Measurements from ENCODE around the gene SERGEF. TPM values are rescaled to one million over a fixed set of nuclear protein-coding genes. Genes with fewer than 3 reads are reported as not detected.

The SERGEF gene
- total and polyA plus RNA-seq, 7 donors: 24.0 to 50.4 (median 30.7) TPM

DNA sequence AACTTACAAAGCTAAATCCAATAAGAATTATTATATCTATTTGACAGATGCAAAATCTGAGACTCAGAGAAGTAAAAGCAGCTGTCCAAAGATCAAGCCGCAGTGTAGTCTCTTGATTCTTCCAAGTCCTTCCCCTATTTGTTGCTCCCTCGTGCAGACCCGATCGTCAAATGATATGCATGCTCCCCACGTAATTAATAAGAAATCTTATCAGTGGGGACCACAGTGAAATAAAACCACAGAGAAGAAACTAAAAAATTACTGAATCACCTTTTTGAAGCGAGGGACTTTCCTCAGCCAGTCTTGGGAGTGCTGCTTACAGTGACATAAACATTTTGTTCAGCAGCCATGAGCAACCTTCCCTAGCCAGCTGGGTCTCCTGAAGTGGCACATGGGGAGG lies 64.6 kb downstream of the SERGEF start:
- TF ChIP-seq, protein P1, sequence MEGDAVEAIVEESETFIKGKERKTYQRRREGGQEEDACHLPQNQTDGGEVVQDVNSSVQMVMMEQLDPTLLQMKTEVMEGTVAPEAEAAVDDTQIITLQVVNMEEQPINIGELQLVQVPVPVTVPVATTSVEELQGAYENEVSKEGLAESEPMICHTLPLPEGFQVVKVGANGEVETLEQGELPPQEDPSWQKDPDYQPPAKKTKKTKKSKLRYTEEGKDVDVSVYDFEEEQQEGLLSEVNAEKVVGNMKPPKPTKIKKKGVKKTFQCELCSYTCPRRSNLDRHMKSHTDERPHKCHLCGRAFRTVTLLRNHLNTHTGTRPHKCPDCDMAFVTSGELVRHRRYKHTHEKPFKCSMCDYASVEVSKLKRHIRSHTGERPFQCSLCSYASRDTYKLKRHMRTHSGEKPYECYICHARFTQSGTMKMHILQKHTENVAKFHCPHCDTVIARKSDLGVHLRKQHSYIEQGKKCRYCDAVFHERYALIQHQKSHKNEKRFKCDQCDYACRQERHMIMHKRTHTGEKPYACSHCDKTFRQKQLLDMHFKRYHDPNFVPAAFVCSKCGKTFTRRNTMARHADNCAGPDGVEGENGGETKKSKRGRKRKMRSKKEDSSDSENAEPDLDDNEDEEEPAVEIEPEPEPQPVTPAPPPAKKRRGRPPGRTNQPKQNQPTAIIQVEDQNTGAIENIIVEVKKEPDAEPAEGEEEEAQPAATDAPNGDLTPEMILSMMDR (IDR thresholded peaks at IDR 0.05): no peak
- TF ChIP-seq POLR2A (IDR thresholded peaks at IDR 0.05): no peak
- no peak for TF ChIP-seq POLR2AphosphoS5 (IDR thresholded peaks at IDR 0.05)
- TF ChIP-seq EP300 (IDR thresholded peaks at IDR 0.05): no peak
- peaks cover 0 to 5% (median 0%) of the 10 kb centered on the region in 4 donors for H3K9me3 ChIP-seq
- no peak overlapping the region for H3K27ac ChIP-seq
- intact Hi-C loops (cut with DNase I): no loop called here
- H3K4me3 ChIP-seq: no peak overlapping the region
- H3K36me3 ChIP-seq: peaks cover 0 to 58% (median 11%) of the 10 kb centered on the region in 4 donors
- H3K4me1 ChIP-seq: no peaks in the 10 kb centered on the region
- H3K27me3 ChIP-seq: no peaks in the 10 kb centered on the region
- WGBS, 2 donors: 94 to 95% methylated on average over 6 of the region's 6 CpGs
- DNase-seq: no peak

DNA sequence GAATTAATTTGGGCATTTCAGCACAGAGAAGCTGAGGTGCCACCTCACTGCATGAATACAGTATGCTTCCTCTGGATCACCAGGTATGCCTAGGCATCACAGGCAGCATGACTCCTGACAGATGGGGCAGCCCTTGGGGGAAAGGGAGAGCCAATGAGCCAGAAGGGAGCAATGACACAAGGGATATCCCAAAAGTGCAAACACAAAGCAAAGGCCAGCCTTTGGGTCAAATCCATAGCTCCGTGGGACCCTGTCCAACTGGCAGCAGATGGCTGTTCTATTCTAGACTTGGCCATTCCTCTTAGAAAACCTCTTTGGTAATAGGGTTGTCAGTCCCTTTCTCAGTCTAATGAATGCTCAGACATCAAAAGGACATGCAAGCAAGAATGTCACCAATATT lies 73.3 kb downstream of the SERGEF start:
- TF ChIP-seq POLR2AphosphoS5 (IDR thresholded peaks at IDR 0.05): no peak
- TF ChIP-seq POLR2A (IDR thresholded peaks at IDR 0.05): no peak
- no peak for TF ChIP-seq EP300 (IDR thresholded peaks at IDR 0.05)
- TF ChIP-seq, protein P1 (IDR thresholded peaks at IDR 0.05): no peak
- DNase-seq: no peak
- Histone ChIP-seq H3K27me3 (no peaks in the 10 kb centered on the region), H3K27ac (no peak overlapping the region), H3K9me3 (peaks cover 0 to 5% (median 0%) of the 10 kb centered on the region in 4 donors), H3K36me3 (peaks cover 0 to 12% (median 0%) of the 10 kb centered on the region in 4 donors), H3K4me1 (no peaks in the 10 kb centered on the region), H3K4me3 (no peak overlapping the region)
- intact Hi-C loops (cut with DNase I): no loop called here
- WGBS, 2 donors: 88 to 92% methylated on average over 1 of the region's 1 CpG

GRCh38 chr11:17936790-17937189 lies 76.1 kb downstream of the SERGEF start:
- no peaks in the 10 kb centered on the region for H3K9me3 ChIP-seq
- H3K27me3 ChIP-seq: no peaks in the 10 kb centered on the region
- WGBS, 2 donors: 98% methylated on average over 1 of the region's 1 CpG
- TF ChIP-seq EP300 (IDR thresholded peaks at IDR 0.05) (no peak), POLR2A (IDR thresholded peaks at IDR 0.05) (no peak), POLR2AphosphoS5 (IDR thresholded peaks at IDR 0.05) (no peak)
- TF ChIP-seq, protein P1 (IDR thresholded peaks at IDR 0.05): no peak
- no peak overlapping the region for H3K27ac ChIP-seq
- intact Hi-C loops (cut with DNase I): no loop called here
- H3K36me3 ChIP-seq: peaks cover 0 to 12% (median 0%) of the 10 kb centered on the region in 4 donors
- no peak for DNase-seq
- H3K4me1 ChIP-seq: no peaks in the 10 kb centered on the region
- H3K4me3 ChIP-seq: no peak overlapping the region

DNA sequence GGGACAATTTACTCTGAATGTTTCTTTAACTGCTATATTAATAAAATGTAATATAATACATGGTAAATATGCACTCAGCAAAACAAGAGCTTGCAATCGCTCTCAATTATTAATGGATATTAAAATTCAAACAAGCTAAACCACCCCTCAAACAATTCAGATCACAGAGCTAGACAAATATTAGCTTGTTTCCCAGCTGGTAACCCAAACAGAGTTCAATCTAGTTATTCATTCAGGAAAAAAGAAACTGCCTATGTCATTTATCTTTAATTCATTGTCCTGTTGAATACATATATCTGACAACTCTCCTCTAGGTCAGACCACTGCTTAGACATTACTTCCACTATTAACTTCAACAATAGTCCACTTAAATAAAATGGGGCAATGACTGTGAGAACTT lies 78.7 kb downstream of the SERGEF start:
- Histone ChIP-seq H3K4me1 (no peaks in the 10 kb centered on the region), H3K36me3 (peaks cover 0 to 12% (median 0%) of the 10 kb centered on the region in 4 donors), H3K9me3 (no peaks in the 10 kb centered on the region), H3K27me3 (no peaks in the 10 kb centered on the region), H3K4me3 (no peak overlapping the region), H3K27ac (no peak overlapping the region)
- DNase-seq: no peak
- TF ChIP-seq, protein P1 (IDR thresholded peaks at IDR 0.05): no peak
- TF ChIP-seq POLR2A (IDR thresholded peaks at IDR 0.05) (no peak), EP300 (IDR thresholded peaks at IDR 0.05) (no peak), POLR2AphosphoS5 (IDR thresholded peaks at IDR 0.05) (no peak)
- intact Hi-C loops (cut with DNase I): no loop called here
- 94 to 100% methylated on average over 1 of the region's 1 CpG for WGBS, 2 donors

DNA sequence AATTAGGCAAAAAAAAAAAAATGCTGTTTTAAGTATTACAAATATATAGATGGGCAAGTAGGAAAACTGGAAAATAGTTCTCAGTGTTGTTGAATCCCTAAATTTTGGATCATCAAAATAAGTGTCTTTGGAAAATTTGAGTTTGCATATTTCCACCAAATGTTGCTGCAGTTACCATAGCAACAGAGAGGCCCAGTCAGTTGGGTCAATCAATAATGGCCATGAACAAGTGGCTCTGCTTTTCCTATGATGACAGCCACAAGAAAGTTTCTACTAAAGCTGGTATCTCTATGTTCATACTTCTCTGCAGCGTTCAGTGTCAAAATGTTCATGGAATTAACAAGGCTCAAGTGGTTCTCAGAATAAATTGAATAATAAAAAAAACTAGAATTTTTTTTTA lies 79.1 kb downstream of the SERGEF start:
- intact Hi-C loops (cut with DNase I): no loop called here
- no peak for DNase-seq
- no peaks in the 10 kb centered on the region for H3K9me3 ChIP-seq
- no peak overlapping the region for H3K4me3 ChIP-seq
- no peaks in the 10 kb centered on the region for H3K27me3 ChIP-seq
- H3K4me1 ChIP-seq: no peaks in the 10 kb centered on the region
- TF ChIP-seq, protein P1 (IDR thresholded peaks at IDR 0.05): no peak
- 92 to 97% methylated on average over 1 of the region's 1 CpG for WGBS, 2 donors
- H3K36me3 ChIP-seq: peaks cover 0 to 12% (median 0%) of the 10 kb centered on the region in 4 donors
- H3K27ac ChIP-seq: no peak overlapping the region
